K562 (cell line): ENCODE results near the gene SLC37A2. TPM values are rescaled to one million over a fixed set of nuclear protein-coding genes. Genes with fewer than 3 reads are reported as not detected.

Source experiments
- CHD7 ChIP-seq: fragments of 200-600 bp; sonication (generic); IDR thresholded peaks from one replicate; pipeline ENCODE4 v1.6.1; 2012; ENCODE audit warnings: mild to moderate bottlenecking, low read depth, low read length, inconsistent platforms
- CREB1 ChIP-seq, 2 experiments: sonication (generic) in 1 of 2; formaldehyde crosslinking in 1 of 2; IDR thresholded peaks; 2 replicates each; pipeline versions ENCODE4 v1.6.1 to v1.8.0; 2012 to 2022; ENCODE audit warnings: inconsistent platforms in 1 of 2, mild to moderate bottlenecking in 1 of 2, missing genetic modification reagents in 1 of 2, moderate library complexity in 1 of 2
- ETV1 ChIP-seq: fragments of 450-650 bp; conservative IDR thresholded peaks from 2 replicates; pipeline ENCODE4 v1.6.1; 2016; ENCODE audit warnings: missing genetic modification characterization, control low read depth, low read depth, missing compliant biosample characterization
- GABPA ChIP-seq: fragments of 200-800 bp; sonication (Bioruptor generic); conservative IDR thresholded peaks from 2 replicates; pipeline ENCODE4 v1.6.1; 2016; ENCODE audit warnings: low read depth, missing genetic modification characterization, missing compliant biosample characterization
- MCM5 ChIP-seq: fragments of 450-650 bp; IDR thresholded peaks from 2 replicates; pipeline ENCODE4 v1.6.1; 2016; ENCODE audit warnings: low read depth
- NFXL1 ChIP-seq: fragments of 450-650 bp; formaldehyde crosslinking; IDR thresholded peaks from 2 replicates; pipeline ENCODE4 v1.4.0; 2021; ENCODE audit warnings: mild to moderate bottlenecking
- NR4A1 ChIP-seq, 2 experiments: fragments of 250-450 bp in 1 of 2; fragments of 450-650 bp in 1 of 2; sonication (Bioruptor Pico) in 1 of 2; IDR thresholded peaks; 2 replicates each; pipeline versions ENCODE4 v1.4.0 to v1.6.1; 2016 to 2020; ENCODE audit warnings: mild to moderate bottlenecking in 2 of 2, missing compliant biosample characterization in 1 of 2, missing genetic modification characterization in 1 of 2, moderate library complexity in 1 of 2
- NUFIP1 ChIP-seq: fragments of 450-650 bp; IDR thresholded peaks from 2 replicates; pipeline ENCODE4 v1.6.1; 2018; ENCODE audit not compliant: partially characterized antibody
- RAD21 ChIP-seq, 2 experiments: fragments of 250-450 bp in 1 of 2; fragments of 450-650 bp in 1 of 2; sonication (Bioruptor Pico) in 1 of 2; formaldehyde crosslinking in 1 of 2; IDR thresholded peaks in 1 of 2; conservative IDR thresholded peaks in 1 of 2; 2 replicates each; pipeline versions ENCODE4 v1.4.0 to v1.8.0; 2020 to 2022; ENCODE audit warnings: mild to moderate bottlenecking in 2 of 2, moderate library complexity in 1 of 2
- RNF2 ChIP-seq: sonication (generic); IDR thresholded peaks from 2 replicates; pipeline ENCODE4 v1.6.1; 2016
- SREBF1 ChIP-seq: fragments of 150-350 bp; IDR thresholded peaks from 2 replicates; pipeline ENCODE4 v1.6.1; 2014; ENCODE audit warnings: antibody characterized with exemption, low read depth, low read length, borderline replicate concordance
- SREBF2 ChIP-seq: sonication (generic); formaldehyde crosslinking; IDR thresholded peaks from 2 replicates; pipeline ENCODE4 v1.4.0; 2020; ENCODE audit warnings: mild to moderate bottlenecking, missing genetic modification reagents
- TARDBP ChIP-seq: fragments of 450-650 bp; IDR thresholded peaks from 2 replicates; pipeline ENCODE4 v1.6.1; 2016
- TGIF2 ChIP-seq: sonication (generic); formaldehyde crosslinking; IDR thresholded peaks from 2 replicates; pipeline ENCODE4 v1.8.1; 2022; ENCODE audit warnings: mild to moderate bottlenecking, missing genetic modification reagents, moderate library complexity
- THRAP3 ChIP-seq: fragments of 450-650 bp; IDR thresholded peaks from 2 replicates; pipeline ENCODE4 v1.6.1; 2016; ENCODE audit warnings: mild to moderate bottlenecking, inconsistent platforms, borderline replicate concordance
- ZNF780A ChIP-seq: fragments of 250-450 bp; sonication (Bioruptor Pico); IDR thresholded peaks from 2 replicates; pipeline ENCODE4 v1.5.0; 2021; ENCODE audit warnings: mild to moderate bottlenecking
- polyA plus RNA-seq, 8 experiments: library from polyadenylated mRNA; depleted of rRNA in 4 of 8; stranded (reverse) in 5 of 8; unstranded in 3 of 8; fragments of >200 nt; fragmentation: Nextera tagmentation in 2 of 8; fragmentation: Illumina TruSeq in 1 of 8; extraction: Ambion mirVana in 2 of 8; extraction: Trizol in 1 of 8; gene quantifications; 2 replicates each; pipeline versions ENCODE4 v1.2.1 to v1.2.3, GENCODE V29; 2011 to 2014; ENCODE audit warnings: inconsistent platforms in 1 of 8, missing spikeins in 1 of 8
- total RNA-seq, 7 experiments: library from RNA; depleted of rRNA in 6 of 7; stranded (reverse); fragments of >200 nt in 6 of 7; fragmentation: Illumina TruSeq in 2 of 7; extraction: Trizol in 2 of 7; gene quantifications; 2 replicates each; pipeline versions ENCODE4 v1.2.1 to v1.2.3, GENCODE V29; 2011 to 2021; ENCODE audit warnings: low replicate concordance in 1 of 7
- TF ChIP-seq, protein P1 (sequence below): sonication (generic); formaldehyde crosslinking; IDR thresholded peaks from 2 replicates; pipeline ENCODE4 v1.9.0; 2022; ENCODE audit warnings: mild to moderate bottlenecking, missing genetic modification reagents

The SLC37A2 gene
- total and polyA plus RNA-seq, 9 of the 15 experiments (the other 6 are each of a cell fraction or from before 2014, with no cell fraction given) = 0.01 to 1.2 (median 0.52) TPM

DNA sequence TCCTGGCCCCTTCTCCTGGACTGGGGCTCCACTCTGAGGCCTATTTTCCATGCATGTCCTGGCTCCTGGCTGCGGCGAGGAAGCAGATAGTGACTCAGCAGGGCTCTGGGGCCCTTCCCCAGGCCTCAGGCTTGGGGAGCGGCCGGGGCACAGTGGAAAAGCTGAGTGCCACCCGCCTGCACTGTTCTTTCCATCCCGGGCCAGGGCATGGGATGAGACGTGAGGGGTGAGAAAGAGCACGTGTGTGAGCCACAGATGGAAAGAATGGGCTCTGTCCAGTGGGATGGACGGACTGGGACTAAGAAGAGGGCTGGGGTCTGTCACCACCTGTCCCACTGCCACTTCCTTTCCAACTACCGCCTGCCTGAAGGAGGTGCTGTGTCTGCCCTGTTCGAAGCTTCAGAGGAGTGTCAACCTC lies 12.8 kb downstream of the SLC37A2 start (continued):
- no peak for TF ChIP-seq CHD7
- TF ChIP-seq RNF2 = no peak
- 0 out of 2 replicates have a peak, but pooled peaks have one; percentile 14 for TF ChIP-seq ETV1 (tag)
- TF ChIP-seq GABPA = no peak
- no peak for TF ChIP-seq THRAP3
- TF ChIP-seq SREBF1 = no peak
- TF ChIP-seq, protein P1, sequence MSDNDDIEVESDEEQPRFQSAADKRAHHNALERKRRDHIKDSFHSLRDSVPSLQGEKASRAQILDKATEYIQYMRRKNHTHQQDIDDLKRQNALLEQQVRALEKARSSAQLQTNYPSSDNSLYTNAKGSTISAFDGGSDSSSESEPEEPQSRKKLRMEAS (CRISPR knock-in tag) = no peak
- no peak for TF ChIP-seq TGIF2 (CRISPR knock-in tag)
- no peak for TF ChIP-seq CREB1 (IDR thresholded peaks at IDR 0.05)
- TF ChIP-seq CREB1 (CRISPR knock-in tag; IDR thresholded peaks at IDR 0.05) = no peak
- no peak for TF ChIP-seq MCM5
- TF ChIP-seq NR4A1 (CRISPR knock-in tag; IDR thresholded peaks at IDR 0.05) = no peak
- peak; percentile 64; the same call in 1 of the 2 replicates for TF ChIP-seq NR4A1 (tag; IDR thresholded peaks at IDR 0.05)
- no peak for TF ChIP-seq NFXL1 (CRISPR knock-in tag)
- TF ChIP-seq ZNF780A (CRISPR knock-in tag) = no peak
- TF ChIP-seq RAD21 (CRISPR knock-in tag; conservative IDR thresholded peaks at IDR 0.05 in 1 of 2, IDR thresholded peaks at IDR 0.05 in 1 of 2) = peak; percentile 31 to 35; a peak in 2 of 4 replicates
- no peak for TF ChIP-seq TARDBP
- no peak for TF ChIP-seq NUFIP1
- TF ChIP-seq SREBF2 = no peak
